Ectodermal cell (in vitro differentiated cells): ENCODE measurements around the gene MYCBP2. TPM values are rescaled to one million over a fixed set of nuclear protein-coding genes. Genes with fewer than 3 reads are reported as not detected.

ENCODE experiments used
- H3K27ac ChIP-seq: 2 replicates; pipeline ENCODE4 v1.7.0; 2013; ENCODE audit warnings: mild to moderate bottlenecking, low read depth, low read length; ENCODE audit not compliant: insufficient read depth, poor library complexity, severe bottlenecking
- H3K27me3 ChIP-seq: 2 replicates; pipeline ENCODE4 v1.7.0; 2013; ENCODE audit warnings: mild to moderate bottlenecking, low read length; ENCODE audit not compliant: insufficient read depth, control insufficient read depth, poor library complexity, severe bottlenecking
- H3K36me3 ChIP-seq: one replicate; pipeline ENCODE4 v1.7.0; 2013; ENCODE audit warnings: low read length; ENCODE audit not compliant: control insufficient read depth, insufficient read depth
- H3K4me1 ChIP-seq: one replicate; pipeline ENCODE4 v1.7.0; 2013; ENCODE audit warnings: low read length; ENCODE audit not compliant: control insufficient read depth, insufficient read depth
- H3K4me3 ChIP-seq: 2 replicates; pipeline ENCODE4 v1.7.0; 2013; ENCODE audit warnings: low read depth, low read length, control low read depth; ENCODE audit not compliant: insufficient read depth
- H3K9me3 ChIP-seq: 2 replicates; pipeline ENCODE4 v1.7.0; 2013; ENCODE audit warnings: mild to moderate bottlenecking, low read length, moderate library complexity; ENCODE audit not compliant: control insufficient read depth
- WGBS, 2 experiments: methylation state at CpG; one replicate each; pipeline ENCODE4 v1.1.7; 2013; ENCODE audit warnings: missing lambda C conversion rate in 2 of 2; 5-methylcytosine and 5-hydroxymethylcytosine counted together
- polyA plus RNA-seq, 4 experiments: library from polyadenylated mRNA; stranded (reverse); fragments of 50-300 nt; gene quantifications; one replicate each; pipeline ENCODE4 v1.2.3, GENCODE V29; 2013

MYCBP2 gene
- polyA plus RNA-seq (2013, experiment 1 of 4): 20.0 TPM
- 24.2 TPM for polyA plus RNA-seq (2013, experiment 2 of 4)
- polyA plus RNA-seq (2013, experiment 3 of 4): 18.4 TPM
- polyA plus RNA-seq (2013, experiment 4 of 4): 21.6 TPM

- Histone ChIP-seq H3K27me3 (peaks cover 17% of the 10 kb centered on the region), H3K4me3 (peak within 1 kb of the TSS; percentile 70), H3K9me3 (no peaks in the 10 kb centered on the region), H3K36me3 (no peaks in the 10 kb centered on the region), H3K27ac (peak within 1 kb of the TSS; percentile 74), H3K4me1 (peaks cover 21% of the 10 kb centered on the region)
- WGBS, 2 experiments: 0 to 1% methylated on average over 29 to 35 of the region's 35 CpGs
Measured at GRCh38 chr13:77326905-77327604, at the start of gene MYCBP2. MYCBP2 (minus strand) TSS chr13:77327094; CDS start chr13:77326775, 319 bp downstream.

GRCh38 chr13:77375560-77376108 lies 48.7 kb upstream of the MYCBP2 start:
- Histone ChIP-seq H3K27ac (no peak overlapping the region), H3K4me1 (no peaks in the 10 kb centered on the region), H3K9me3 (no peaks in the 10 kb centered on the region), H3K4me3 (no peak overlapping the region), H3K27me3 (no peaks in the 10 kb centered on the region), H3K36me3 (no peaks in the 10 kb centered on the region)
- WGBS, 2 experiments: 82 to 85% methylated on average over 1 of the region's 1 CpG

GRCh38 chr13:77374786-77375185 lies 47.9 kb upstream of the MYCBP2 start:
- WGBS, 2 experiments: 74 to 75% methylated on average over 2 of the region's 2 CpGs
- Histone ChIP-seq H3K4me1 (no peaks in the 10 kb centered on the region), H3K36me3 (no peaks in the 10 kb centered on the region), H3K4me3 (no peak overlapping the region), H3K9me3 (no peaks in the 10 kb centered on the region), H3K27me3 (no peaks in the 10 kb centered on the region), H3K27ac (no peak overlapping the region)

GRCh38 chr13:77374339-77374738 lies 47.4 kb upstream of the MYCBP2 start:
- H3K36me3 ChIP-seq: no peaks in the 10 kb centered on the region
- no peaks in the 10 kb centered on the region for H3K9me3 ChIP-seq
- no peaks in the 10 kb centered on the region for H3K27me3 ChIP-seq
- no peaks in the 10 kb centered on the region for H3K4me1 ChIP-seq
- no CpG with 5 or more reads among the region's 1 CpG for WGBS, 2 experiments
- H3K4me3 ChIP-seq: no peak overlapping the region
- H3K27ac ChIP-seq: no peak overlapping the region

- Histone ChIP-seq H3K9me3 (no peaks in the 10 kb centered on the region), H3K4me1 (no peaks in the 10 kb centered on the region), H3K27ac (no peak overlapping the region), H3K27me3 (no peaks in the 10 kb centered on the region), H3K36me3 (no peaks in the 10 kb centered on the region), H3K4me3 (no peak overlapping the region)
- WGBS, 2 experiments: 100% methylated on average over 1 of the region's 1 CpG; no CpG with 5 or more reads in 1 of the 2 experiments
Measured at GRCh38 chr13:77373502-77373901, 46.6 kb upstream of the MYCBP2 start.

- Histone ChIP-seq H3K9me3 (no peaks in the 10 kb centered on the region), H3K27me3 (no peaks in the 10 kb centered on the region), H3K4me1 (no peaks in the 10 kb centered on the region), H3K27ac (no peak overlapping the region), H3K36me3 (no peaks in the 10 kb centered on the region), H3K4me3 (no peak overlapping the region)
- WGBS, 2 experiments: 90 to 100% methylated on average over 1 of the region's 1 CpG
Measured at GRCh38 chr13:77372275-77372674, 45.4 kb upstream of the MYCBP2 start.

- 96 to 100% methylated on average over 2 of the region's 2 CpGs for WGBS, 2 experiments
- no peak overlapping the region for H3K27ac ChIP-seq
Measured at GRCh38 chr13:77370888-77371287, 44.0 kb upstream of the MYCBP2 start.

GRCh38 chr13:77362166-77362565 lies 35.3 kb upstream of the MYCBP2 start:
- no peak overlapping the region for H3K4me3 ChIP-seq
- no peaks in the 10 kb centered on the region for H3K36me3 ChIP-seq
- 75 to 100% methylated on average over 1 of the region's 1 CpG for WGBS, 2 experiments
- no peaks in the 10 kb centered on the region for H3K4me1 ChIP-seq
- no peaks in the 10 kb centered on the region for H3K27me3 ChIP-seq
- H3K9me3 ChIP-seq: no peaks in the 10 kb centered on the region
- H3K27ac ChIP-seq: no peak overlapping the region

More at GRCh38 chr13:77370888-77371287, 44.0 kb upstream of the MYCBP2 start:
- no peaks in the 10 kb centered on the region for H3K9me3 ChIP-seq
- no peaks in the 10 kb centered on the region for H3K36me3 ChIP-seq
- no peaks in the 10 kb centered on the region for H3K27me3 ChIP-seq
- H3K4me1 ChIP-seq: no peaks in the 10 kb centered on the region
- no peak overlapping the region for H3K4me3 ChIP-seq

- H3K4me3 ChIP-seq: no peak overlapping the region
- H3K36me3 ChIP-seq: no peaks in the 10 kb centered on the region
- no peaks in the 10 kb centered on the region for H3K4me1 ChIP-seq
- 93 to 99% methylated on average over 3 of the region's 3 CpGs for WGBS, 2 experiments
- H3K27ac ChIP-seq: no peak overlapping the region
- no peaks in the 10 kb centered on the region for H3K9me3 ChIP-seq
- no peaks in the 10 kb centered on the region for H3K27me3 ChIP-seq
Measured at GRCh38 chr13:77360032-77360685, 33.3 kb upstream of the MYCBP2 start.

- H3K4me1 ChIP-seq: no peaks in the 10 kb centered on the region
- H3K27ac ChIP-seq: no peak overlapping the region
- WGBS, 2 experiments: 84 to 91% methylated on average over 3 of the region's 3 CpGs
- H3K27me3 ChIP-seq: no peaks in the 10 kb centered on the region
- H3K9me3 ChIP-seq: no peaks in the 10 kb centered on the region
- no peak overlapping the region for H3K4me3 ChIP-seq
- no peaks in the 10 kb centered on the region for H3K36me3 ChIP-seq
Measured at GRCh38 chr13:77359171-77359570, 32.3 kb upstream of the MYCBP2 start.
